HEK293T (cell line): ENCODE results near the gene CEP85L.

Experiments
- ELF4 ChIP-seq: fragments of 450-650 bp; IDR thresholded peaks from 2 replicates; pipeline ENCODE4 v1.6.1; 2017; ENCODE audit warnings: antibody characterized with exemption
- FOXA1 ChIP-seq: fragments of 450-650 bp; IDR thresholded peaks from 2 replicates; pipeline ENCODE4 v1.6.1; 2016; ENCODE audit warnings: mild to moderate bottlenecking
- FOXK2 ChIP-seq: fragments of 450-650 bp; IDR thresholded peaks from 2 replicates; pipeline ENCODE4 v1.6.1; 2016; ENCODE audit warnings: mild to moderate bottlenecking
- FOXM1 ChIP-seq: fragments of 450-650 bp; IDR thresholded peaks from 2 replicates; pipeline ENCODE4 v1.6.1; 2017; ENCODE audit warnings: mild to moderate bottlenecking, borderline replicate concordance
- NFRKB ChIP-seq: fragments of 450-650 bp; IDR thresholded peaks from 2 replicates; pipeline ENCODE4 v1.6.1; 2016; ENCODE audit warnings: mild to moderate bottlenecking, moderate library complexity
- PKNOX1 ChIP-seq: fragments of 450-650 bp; IDR thresholded peaks from 2 replicates; pipeline ENCODE4 v1.6.1; 2016
- SP1 ChIP-seq: fragments of 450-650 bp; IDR thresholded peaks from 2 replicates; pipeline ENCODE4 v1.6.1; 2017
- SUZ12 ChIP-seq: fragments of 450-650 bp; IDR thresholded peaks from 2 replicates; pipeline ENCODE4 v1.6.1; 2016; ENCODE audit warnings: mild to moderate bottlenecking
- TARDBP ChIP-seq: fragments of 450-650 bp; IDR thresholded peaks from 2 replicates; pipeline ENCODE4 v1.6.1; 2016
- ZNF384 ChIP-seq: fragments of 450-650 bp; IDR thresholded peaks from 2 replicates; pipeline ENCODE4 v1.6.1; 2016

- TF ChIP-seq NFRKB (no peak), FOXK2 (no peak), SP1 (no peak), TARDBP (no peak), FOXA1 (no peak), FOXM1 (no peak), ZNF384 (no peak), PKNOX1 (no peak), SUZ12 (no peak), ELF4 (no peak)
Observed at GRCh38 chr6:118488631-118489030, 162.8 kb downstream of the CEP85L start.
